ENCODE results near the gene ABCC6. TPM values are rescaled to one million over a fixed set of nuclear protein-coding genes. Genes with fewer than 3 reads are reported as not detected.
"Not testable (repeated sequence)": the region's sequence is repeated elsewhere in the genome, so short reads cannot be mapped to it uniquely, and the experiment has no call there.

The ABCC6 gene
- total RNA-seq, 1 experiment from 2014 or later = 1.1 TPM

DNA sequence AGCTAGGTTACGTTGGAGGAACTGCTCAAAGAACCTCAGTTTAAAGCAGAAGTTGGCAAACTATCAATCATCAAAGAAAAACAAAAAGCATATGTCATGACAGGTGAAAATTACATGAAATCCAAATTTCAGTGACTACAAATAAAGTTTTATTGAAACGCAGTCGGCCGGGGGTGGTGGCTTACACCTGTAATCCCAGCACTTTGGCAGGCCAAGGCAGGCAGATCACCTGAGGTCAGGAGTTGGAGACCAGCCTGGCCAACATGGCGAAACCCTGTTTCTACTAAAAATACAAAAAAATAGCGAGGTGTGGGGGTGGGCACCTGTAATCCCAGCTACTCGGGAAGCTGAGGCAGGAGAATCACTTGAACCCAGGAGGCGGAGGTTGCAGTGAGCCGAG, 2.8 kb downstream of the ABCC6 start:
- H3K27ac Mint-ChIP-seq; H3K79me2 ChIP-seq (ENCODE audit: insufficient read depth, low read length); H2BK20ac ChIP-seq (ENCODE audit: low read depth, low read length, poor library complexity, severe bottlenecking); H3K27me3 Mint-ChIP-seq (ENCODE audit: low read depth); H4K91ac ChIP-seq (ENCODE audit: insufficient read length, low read depth, low read length); H4K8ac ChIP-seq (replicated peaks; ENCODE audit: insufficient read length, low read depth, low read length); H3K27me3 ChIP-seq (ENCODE audit: insufficient read depth, low read length); H3K27ac ChIP-seq (ENCODE audit: insufficient read length, low read depth, low read length); H2AK5ac ChIP-seq (ENCODE audit: insufficient read length, low read length); H2BK15ac ChIP-seq (ENCODE audit: low read depth, low read length); H3K9ac ChIP-seq (ENCODE audit: extremely low read depth, insufficient read length, low read length); H3K36me3 Mint-ChIP-seq (ENCODE audit: insufficient read depth in 1 of 3, low read depth in 3 of 3); H3K4me1 ChIP-seq (ENCODE audit: insufficient read depth, low read length); H3K4me2 ChIP-seq (ENCODE audit: insufficient read depth, insufficient read length, low read length); H3K4me1 Mint-ChIP-seq; H3K9me3 ChIP-seq (ENCODE audit: control insufficient read depth, low read depth, low read length); H3K23me2 ChIP-seq (ENCODE audit: insufficient read length, low read depth, low read length, poor library complexity, severe bottlenecking); H3K9me3 Mint-ChIP-seq; H4K5ac ChIP-seq (ENCODE audit: insufficient read length, low read depth, low read length); H3K79me1 ChIP-seq (ENCODE audit: insufficient read depth, low read depth, low read length, poor library complexity, severe bottlenecking); H3K4me3 Mint-ChIP-seq; H2BK5ac ChIP-seq (ENCODE audit: insufficient read length, low read length); H3K23ac ChIP-seq (ENCODE audit: insufficient read length, low read depth, low read length); H2AFZ ChIP-seq (ENCODE audit: low read length); H3T11ph ChIP-seq (ENCODE audit: low read length); H2BK120ac ChIP-seq (ENCODE audit: low read depth, low read length, poor library complexity, severe bottlenecking); H3K18ac ChIP-seq (ENCODE audit: insufficient read length, low read depth, low read length); DNase-seq; H3K14ac ChIP-seq (ENCODE audit: insufficient read depth, low read length); H2BK12ac ChIP-seq (ENCODE audit: insufficient read length, low read depth, low read length); H4K20me1 ChIP-seq (ENCODE audit: control insufficient read depth, insufficient read depth, insufficient read length); H3K4ac ChIP-seq (ENCODE audit: low read depth, low read length); H3K56ac ChIP-seq (ENCODE audit: insufficient read length, low read depth, low read length): not testable (repeated sequence)
- no CpG with 5 or more reads among the region's 9 CpGs for WGBS (ENCODE audit: extremely low coverage, insufficient read length, low lambda C conversion rate)

- H2AK5ac ChIP-seq (ENCODE audit: insufficient read length, low read length); H4K20me1 ChIP-seq (ENCODE audit: control insufficient read depth, insufficient read depth, insufficient read length); H4K91ac ChIP-seq (ENCODE audit: insufficient read length, low read depth, low read length); H4K8ac ChIP-seq (replicated peaks; ENCODE audit: insufficient read length, low read depth, low read length); H2BK12ac ChIP-seq (ENCODE audit: insufficient read length, low read depth, low read length); H3T11ph ChIP-seq (ENCODE audit: low read length); H3K27me3 ChIP-seq (ENCODE audit: insufficient read depth, low read length); H3K4me3 Mint-ChIP-seq; H3K23me2 ChIP-seq (ENCODE audit: insufficient read length, low read depth, low read length, poor library complexity, severe bottlenecking); H3K79me1 ChIP-seq (ENCODE audit: insufficient read depth, low read depth, low read length, poor library complexity, severe bottlenecking); H3K9ac ChIP-seq (ENCODE audit: extremely low read depth, insufficient read length, low read length); H3K23ac ChIP-seq (ENCODE audit: insufficient read length, low read depth, low read length); H2BK15ac ChIP-seq (ENCODE audit: low read depth, low read length); H2BK5ac ChIP-seq (ENCODE audit: insufficient read length, low read length); H3K27ac ChIP-seq (ENCODE audit: insufficient read length, low read depth, low read length); DNase-seq; H3K79me2 ChIP-seq (ENCODE audit: insufficient read depth, low read length); H3K9me3 Mint-ChIP-seq; H2AFZ ChIP-seq (ENCODE audit: low read length); H3K9me3 ChIP-seq (ENCODE audit: control insufficient read depth, low read depth, low read length); H3K14ac ChIP-seq (ENCODE audit: insufficient read depth, low read length); H2BK20ac ChIP-seq (ENCODE audit: low read depth, low read length, poor library complexity, severe bottlenecking); H4K5ac ChIP-seq (ENCODE audit: insufficient read length, low read depth, low read length); H3K4ac ChIP-seq (ENCODE audit: low read depth, low read length); H3K4me1 ChIP-seq (ENCODE audit: insufficient read depth, low read length); H3K4me1 Mint-ChIP-seq; H3K36me3 Mint-ChIP-seq (ENCODE audit: insufficient read depth in 1 of 3, low read depth in 3 of 3); H3K27ac Mint-ChIP-seq; H2BK120ac ChIP-seq (ENCODE audit: low read depth, low read length, poor library complexity, severe bottlenecking); H3K27me3 Mint-ChIP-seq (ENCODE audit: low read depth); H3K4me2 ChIP-seq (ENCODE audit: insufficient read depth, insufficient read length, low read length); H3K18ac ChIP-seq (ENCODE audit: insufficient read length, low read depth, low read length); H3K56ac ChIP-seq (ENCODE audit: insufficient read length, low read depth, low read length): not testable (repeated sequence)
- WGBS (ENCODE audit: extremely low coverage, insufficient read length, low lambda C conversion rate) = no CpG with 5 or more reads among the region's 5 CpGs
These were observed 4.5 kb downstream of the ABCC6 start for GRCh38 chr16:16218787-16219186.
